Stimulated activated naive CD4-positive, alpha-beta T cell treated with Interleukin-2 at 50 U/mL for 16 hours (primary cell): ENCODE measurements around the gene TGFB2.

Source experiments
- DNase-seq: peaks from one replicate; lab custom pipeline; 2025; lab: John Stamatoyannopoulos, UW

The TGFB2 gene

GRCh38 chr1:218462587-218462986 lies 117.5 kb downstream of the TGFB2 start:
- DNase-seq, result no peak

GRCh38 chr1:218463194-218464156 lies 118.3 kb downstream of the TGFB2 start:
- no peak for DNase-seq

- DNase-seq, result no peak
Measured at GRCh38 chr1:218464871-218465270, 119.7 kb downstream of the TGFB2 start.

GRCh38 chr1:218466341-218467010 lies 121.3 kb downstream of the TGFB2 start:
- DNase-seq, result no peak

GRCh38 chr1:218467101-218468072 lies 122.3 kb downstream of the TGFB2 start:
- DNase-seq, result no peak

GRCh38 chr1:218468711-218469110 lies 123.6 kb downstream of the TGFB2 start:
- no peak for DNase-seq

GRCh38 chr1:218472885-218473284 lies 127.7 kb downstream of the TGFB2 start:
- DNase-seq, result no peak

- no peak for DNase-seq
Measured at GRCh38 chr1:218473522-218473921, 128.4 kb downstream of the TGFB2 start.

- DNase-seq, result no peak
Measured at GRCh38 chr1:218474128-218474527, 129.0 kb downstream of the TGFB2 start.

GRCh38 chr1:218475275-218475674 lies 130.1 kb downstream of the TGFB2 start:
- DNase-seq, result no peak

GRCh38 chr1:218475699-218476098 lies 130.6 kb downstream of the TGFB2 start:
- no peak for DNase-seq

GRCh38 chr1:218476385-218476784 lies 131.2 kb downstream of the TGFB2 start:
- no peak for DNase-seq

GRCh38 chr1:218478336-218478735 lies 133.2 kb downstream of the TGFB2 start:
- no peak for DNase-seq

- DNase-seq, result no peak
Measured at GRCh38 chr1:218479436-218480115, 134.4 kb downstream of the TGFB2 start.

- DNase-seq, result no peak
Measured at GRCh38 chr1:218480137-218480536, 135.0 kb downstream of the TGFB2 start.

- DNase-seq, result no peak
Measured at GRCh38 chr1:218480588-218481099, 135.5 kb downstream of the TGFB2 start.

- DNase-seq, result no peak
Measured at GRCh38 chr1:218481116-218481775, 136.1 kb downstream of the TGFB2 start.

- no peak for DNase-seq
Measured at GRCh38 chr1:218482683-218483082, 137.5 kb downstream of the TGFB2 start.

- DNase-seq, result no peak
Measured at GRCh38 chr1:218485241-218485928, 140.2 kb downstream of the TGFB2 start.

GRCh38 chr1:218488531-218488930 lies 143.4 kb downstream of the TGFB2 start:
- DNase-seq, result no peak
